GM23248 (cell line): ENCODE data around the gene CFAP299.

Source experiments
- EZH2 ChIP-seq: fragments of 200-600 bp; sonication (generic); IDR thresholded peaks from 2 replicates; pipeline ENCODE4 v1.6.1; 2018; ENCODE audit warnings: antibody characterized with exemption, mild to moderate bottlenecking; ENCODE audit not compliant: insufficient read depth, poor library complexity, severe bottlenecking
- EZH2phosphoT487 ChIP-seq: fragments of 200-600 bp; sonication (generic); IDR thresholded peaks from 2 replicates; pipeline ENCODE4 v1.6.1; 2018; ENCODE audit warnings: antibody characterized with exemption, moderate library complexity, mild to moderate bottlenecking, low read depth; ENCODE audit not compliant: insufficient read depth

GRCh38 chr4:80873571-80873970 is 538.0 kb downstream of the CFAP299 start:
- TF ChIP-seq EZH2 = no peak
- TF ChIP-seq EZH2phosphoT487 = no peak
